Thyroid gland (tissue), 4 donors: ENCODE data around the gene FLOT2.

ENCODE experiments used
- CTCF ChIP-seq, 6 experiments: fragments of 200-600 bp in 3 of 6; fragments of 450-650 bp in 3 of 6; sonication (generic) in 3 of 6; IDR thresholded peaks; one replicate each; pipeline ENCODE4 v1.5.1; 2016 to 2019; ENCODE audit warnings: antibody characterized with exemption in 6 of 6, mild to moderate bottlenecking in 2 of 6, inconsistent platforms in 1 of 6, moderate library complexity in 1 of 6
- POLR2A ChIP-seq, 2 donors: fragments of 450-650 bp; IDR thresholded peaks; one replicate each; pipeline ENCODE4 v1.6.1; 2017; ENCODE audit warnings: antibody characterized with exemption in 2 of 2, mild to moderate bottlenecking in 2 of 2, moderate library complexity in 1 of 2

- TF ChIP-seq POLR2A (IDR thresholded peaks at IDR 0.05), result no peak
- TF ChIP-seq CTCF (IDR thresholded peaks at IDR 0.05), result no peak
Observed at GRCh38 chr17:28926366-28926765, 28.8 kb upstream of the FLOT2 start.
